Fibroblast of pulmonary artery (primary cell): ENCODE measurements around the gene EXOC1L.

Experiments used
- DNase-seq: peaks from one replicate; pipeline ENCODE4 v3.0.0-alpha.2; 2010; ENCODE audit warnings: low read depth
- H3K4me3 ChIP-seq: replicated peaks from 2 replicates; pipeline ENCODE4 v1.5.1; 2011; ENCODE audit warnings: low read depth, mild to moderate bottlenecking, control low read depth, low read length, moderate library complexity
- TF ChIP-seq, protein P1 (sequence below): IDR thresholded peaks from 2 replicates; pipeline ENCODE4 v1.5.1; 2011; ENCODE audit warnings: mild to moderate bottlenecking, control low read depth, low read length, inconsistent platforms; ENCODE audit errors: missing control alignments

EXOC1L gene

DNA sequence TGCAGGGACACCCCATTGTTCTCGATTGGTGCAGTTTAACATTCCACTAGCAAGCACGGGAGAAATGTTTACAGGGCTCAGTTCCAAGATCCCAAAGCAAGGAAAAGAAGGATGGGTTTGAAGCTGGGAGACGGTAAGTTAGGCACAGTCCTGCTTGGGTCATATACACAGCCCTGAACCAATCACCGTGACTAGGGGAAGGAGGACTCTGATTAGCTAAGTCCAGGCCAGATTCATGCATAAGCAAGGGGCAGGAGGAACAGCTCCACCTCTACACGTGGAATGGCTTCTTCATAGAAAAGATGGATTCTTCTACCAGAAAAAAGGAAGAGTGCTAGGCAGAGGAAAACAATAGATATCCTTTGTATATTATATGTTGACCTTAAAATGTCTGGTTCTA, 11.0 kb upstream of the EXOC1L start:
- no peak for DNase-seq
- no peak overlapping the region for H3K4me3 ChIP-seq
- TF ChIP-seq, protein P1, sequence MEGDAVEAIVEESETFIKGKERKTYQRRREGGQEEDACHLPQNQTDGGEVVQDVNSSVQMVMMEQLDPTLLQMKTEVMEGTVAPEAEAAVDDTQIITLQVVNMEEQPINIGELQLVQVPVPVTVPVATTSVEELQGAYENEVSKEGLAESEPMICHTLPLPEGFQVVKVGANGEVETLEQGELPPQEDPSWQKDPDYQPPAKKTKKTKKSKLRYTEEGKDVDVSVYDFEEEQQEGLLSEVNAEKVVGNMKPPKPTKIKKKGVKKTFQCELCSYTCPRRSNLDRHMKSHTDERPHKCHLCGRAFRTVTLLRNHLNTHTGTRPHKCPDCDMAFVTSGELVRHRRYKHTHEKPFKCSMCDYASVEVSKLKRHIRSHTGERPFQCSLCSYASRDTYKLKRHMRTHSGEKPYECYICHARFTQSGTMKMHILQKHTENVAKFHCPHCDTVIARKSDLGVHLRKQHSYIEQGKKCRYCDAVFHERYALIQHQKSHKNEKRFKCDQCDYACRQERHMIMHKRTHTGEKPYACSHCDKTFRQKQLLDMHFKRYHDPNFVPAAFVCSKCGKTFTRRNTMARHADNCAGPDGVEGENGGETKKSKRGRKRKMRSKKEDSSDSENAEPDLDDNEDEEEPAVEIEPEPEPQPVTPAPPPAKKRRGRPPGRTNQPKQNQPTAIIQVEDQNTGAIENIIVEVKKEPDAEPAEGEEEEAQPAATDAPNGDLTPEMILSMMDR = no peak

- TF ChIP-seq, protein P1 = no peak
- DNase-seq = no peak
- no peak overlapping the region for H3K4me3 ChIP-seq
Observed at GRCh38 chr4:55817691-55818090, 1.9 kb upstream of the EXOC1L start.

DNA sequence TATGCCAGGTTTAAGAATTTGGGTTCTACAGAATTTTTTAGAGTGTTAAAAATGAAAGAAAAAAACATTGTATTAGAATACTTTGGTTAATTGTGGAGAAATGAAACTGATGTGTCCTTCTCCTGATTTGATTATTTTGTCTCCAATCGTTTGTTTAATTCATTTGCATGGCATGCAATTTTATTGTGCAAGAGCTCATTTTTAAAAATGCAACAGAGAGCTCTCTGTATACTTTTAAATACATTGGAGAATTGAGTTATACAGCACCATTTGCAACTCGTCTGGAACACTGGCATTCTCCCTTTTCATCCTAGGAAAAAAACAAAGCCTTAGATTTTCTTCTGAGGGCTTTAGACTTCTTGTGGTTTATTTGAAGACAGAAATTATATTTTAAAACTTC, 689 bp downstream of the EXOC1L start:
- TF ChIP-seq, protein P1 = no peak
- DNase-seq = no peak
- H3K4me3 ChIP-seq = no peak overlapping the region

GRCh38 chr4:55822329-55822728, 2.7 kb downstream of the EXOC1L start:
- DNase-seq = no peak
- no peak overlapping the region for H3K4me3 ChIP-seq
- TF ChIP-seq, protein P1 = no peak

GRCh38 chr4:55824865-55825264, 5.3 kb downstream of the EXOC1L start:
- DNase-seq = no peak
- TF ChIP-seq, protein P1 = no peak
- no peak overlapping the region for H3K4me3 ChIP-seq

GRCh38 chr4:55826986-55827385, 7.4 kb downstream of the EXOC1L start:
- DNase-seq = no peak
- H3K4me3 ChIP-seq = no peak overlapping the region
- TF ChIP-seq, protein P1 = no peak

GRCh38 chr4:55827582-55827981, 8.0 kb downstream of the EXOC1L start:
- H3K4me3 ChIP-seq = no peak overlapping the region
- no peak for DNase-seq
- TF ChIP-seq, protein P1 = no peak
